HG02571 (cell line): ENCODE measurements around the gene FNDC8.
"Not testable (repeated sequence)": the region's sequence is repeated elsewhere in the genome, so short reads cannot be mapped to it uniquely, and the experiment has no call there.

Source experiments
- ATAC-seq: cut with Tn5 transposase; IDR thresholded peaks from one replicate; pipeline ENCODE4 v1.9.1; 2021; ENCODE audit warnings: mild to moderate bottlenecking, moderate library complexity; ENCODE audit not compliant: unreplicated experiment

Gene FNDC8

GRCh38 chr17:35167666-35168065 lies 46.3 kb downstream of the FNDC8 start:
- no peak for ATAC-seq

GRCh38 chr17:35169835-35170363 lies 48.5 kb downstream of the FNDC8 start:
- ATAC-seq = no peak

- no peak for ATAC-seq
These were observed 49.8 kb downstream of the FNDC8 start for GRCh38 chr17:35170968-35171771.

GRCh38 chr17:35171834-35172233 lies 50.4 kb downstream of the FNDC8 start:
- no peak for ATAC-seq

DNA sequence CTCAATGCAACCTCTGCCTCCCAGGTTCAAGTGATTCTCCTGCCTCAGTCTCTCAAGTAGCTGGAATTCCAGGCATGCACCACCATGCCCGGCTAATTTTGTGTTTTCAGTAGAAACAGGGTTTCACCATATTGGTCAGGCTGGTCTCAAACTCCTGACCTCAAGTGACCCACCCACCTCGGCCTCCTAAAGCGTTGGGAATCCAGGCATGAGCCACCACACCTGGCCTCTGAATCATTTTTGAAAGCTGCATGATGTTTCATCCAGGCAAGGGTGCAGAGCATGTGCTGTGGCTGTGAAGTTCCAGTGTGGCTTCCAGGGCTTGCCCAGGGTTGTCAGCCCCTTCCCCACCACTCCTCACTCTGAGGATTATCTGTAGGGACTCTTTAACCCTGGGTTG lies 50.9 kb downstream of the FNDC8 start:
- not testable (repeated sequence) for ATAC-seq

DNA sequence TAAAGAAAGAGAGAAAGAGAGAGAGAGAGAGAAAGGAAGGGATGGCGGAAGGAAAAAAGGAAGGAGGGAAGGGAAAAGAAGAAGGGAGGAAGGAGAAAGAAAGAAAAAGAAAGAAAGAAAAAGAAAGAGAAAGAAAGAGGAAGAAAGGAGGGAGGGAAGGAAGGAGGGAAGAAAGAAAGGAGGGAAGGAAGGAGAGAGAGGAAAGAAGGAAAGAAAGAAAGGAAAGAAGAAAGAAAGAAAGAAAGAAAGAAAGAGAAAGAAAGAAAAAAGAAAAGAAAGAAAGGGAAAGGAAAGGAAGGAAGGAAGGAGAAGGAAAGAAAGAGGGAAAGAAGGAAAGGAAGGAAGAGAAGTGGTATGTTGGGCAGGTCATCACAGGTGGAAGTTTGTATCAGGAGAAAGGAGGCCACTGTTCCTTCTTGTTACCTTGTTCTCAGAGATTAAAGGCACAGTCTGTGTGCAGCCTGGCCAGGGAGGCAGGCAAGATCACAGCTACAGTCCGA lies 53.5 kb downstream of the FNDC8 start:
- ATAC-seq = no peak

GRCh38 chr17:35175638-35176415 lies 54.4 kb downstream of the FNDC8 start:
- no peak for ATAC-seq

- no peak for ATAC-seq
These were observed 55.5 kb downstream of the FNDC8 start for GRCh38 chr17:35176897-35177296.

GRCh38 chr17:35179379-35179778 lies 58.0 kb downstream of the FNDC8 start:
- not testable (repeated sequence) for ATAC-seq
